Mesothelial cell of epicardium (in vitro differentiated cells): ENCODE measurements around the gene ACADL. TPM values are rescaled to one million over a fixed set of nuclear protein-coding genes. Genes with fewer than 3 reads are reported as not detected.

Experiments used
- DNase-seq, 2 experiments: peaks; one replicate each; pipeline ENCODE4 v3.0.0; 2021; ENCODE audit warnings: low spot score in 2 of 2; ENCODE audit not compliant: unreplicated experiment in 2 of 2
- H3K27ac Mint-ChIP-seq: 2 replicates; pipeline ENCODE4 v1.8.0; 2021; ENCODE audit warnings: mixed read lengths
- H3K27me3 Mint-ChIP-seq: 2 replicates; pipeline ENCODE4 v1.8.0; 2021; ENCODE audit warnings: low read depth, mixed read lengths
- H3K36me3 Mint-ChIP-seq: 2 replicates; pipeline ENCODE4 v1.8.0; 2021; ENCODE audit warnings: mixed read lengths
- H3K4me1 Mint-ChIP-seq: 2 replicates; pipeline ENCODE4 v1.8.0; 2021; ENCODE audit warnings: mixed read lengths
- H3K4me3 Mint-ChIP-seq: 2 replicates; pipeline ENCODE4 v1.8.0; 2021; ENCODE audit warnings: mild to moderate bottlenecking, moderate library complexity, mixed read lengths
- H3K9me3 Mint-ChIP-seq: 2 replicates; pipeline ENCODE4 v1.8.0; 2021; ENCODE audit warnings: mixed read lengths
- total RNA-seq: library from RNA; stranded (reverse); gene quantifications from 3 replicates; pipeline ENCODE4 v1.2.1, GENCODE V29; 2021
- TF ChIP-seq, protein P1 (sequence below): fragments of 200-600 bp; sonication (generic); IDR thresholded peaks from one replicate; pipeline ENCODE4 v1.5.0; 2021; ENCODE audit warnings: antibody characterized with exemption; ENCODE audit not compliant: unreplicated experiment

The ACADL gene
- total RNA-seq, 1 donor from 2014 or later: 13.2 TPM

DNA sequence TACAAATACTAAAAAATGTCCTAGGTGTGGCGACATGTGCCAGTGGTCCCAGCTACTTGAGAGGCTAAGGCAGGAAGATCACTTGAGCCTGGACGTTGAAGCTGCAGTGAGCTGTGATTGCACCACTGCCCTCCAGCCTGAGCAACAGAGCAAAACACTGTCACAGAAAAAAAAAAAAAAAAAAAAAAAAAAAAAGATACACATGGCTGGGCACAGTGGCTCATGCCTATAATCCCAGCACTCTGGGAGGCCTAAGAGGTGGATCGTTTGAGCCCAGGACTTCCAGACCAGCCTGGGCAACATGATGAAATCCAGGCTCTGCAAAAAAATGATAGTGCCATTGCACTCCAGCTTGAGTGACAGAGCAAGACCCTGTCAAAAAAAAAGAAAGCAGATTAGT lies 67.7 kb downstream of the ACADL start:
- no peaks in the 10 kb centered on the region for H3K9me3 Mint-ChIP-seq
- H3K27me3 Mint-ChIP-seq: no peaks in the 10 kb centered on the region
- H3K36me3 Mint-ChIP-seq: peaks cover 23% of the 10 kb centered on the region
- TF ChIP-seq, protein P1, sequence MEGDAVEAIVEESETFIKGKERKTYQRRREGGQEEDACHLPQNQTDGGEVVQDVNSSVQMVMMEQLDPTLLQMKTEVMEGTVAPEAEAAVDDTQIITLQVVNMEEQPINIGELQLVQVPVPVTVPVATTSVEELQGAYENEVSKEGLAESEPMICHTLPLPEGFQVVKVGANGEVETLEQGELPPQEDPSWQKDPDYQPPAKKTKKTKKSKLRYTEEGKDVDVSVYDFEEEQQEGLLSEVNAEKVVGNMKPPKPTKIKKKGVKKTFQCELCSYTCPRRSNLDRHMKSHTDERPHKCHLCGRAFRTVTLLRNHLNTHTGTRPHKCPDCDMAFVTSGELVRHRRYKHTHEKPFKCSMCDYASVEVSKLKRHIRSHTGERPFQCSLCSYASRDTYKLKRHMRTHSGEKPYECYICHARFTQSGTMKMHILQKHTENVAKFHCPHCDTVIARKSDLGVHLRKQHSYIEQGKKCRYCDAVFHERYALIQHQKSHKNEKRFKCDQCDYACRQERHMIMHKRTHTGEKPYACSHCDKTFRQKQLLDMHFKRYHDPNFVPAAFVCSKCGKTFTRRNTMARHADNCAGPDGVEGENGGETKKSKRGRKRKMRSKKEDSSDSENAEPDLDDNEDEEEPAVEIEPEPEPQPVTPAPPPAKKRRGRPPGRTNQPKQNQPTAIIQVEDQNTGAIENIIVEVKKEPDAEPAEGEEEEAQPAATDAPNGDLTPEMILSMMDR: no peak
- no peaks in the 10 kb centered on the region for H3K4me1 Mint-ChIP-seq
- H3K27ac Mint-ChIP-seq: no peak overlapping the region
- no peak overlapping the region for H3K4me3 Mint-ChIP-seq
- DNase-seq: no peak

DNA sequence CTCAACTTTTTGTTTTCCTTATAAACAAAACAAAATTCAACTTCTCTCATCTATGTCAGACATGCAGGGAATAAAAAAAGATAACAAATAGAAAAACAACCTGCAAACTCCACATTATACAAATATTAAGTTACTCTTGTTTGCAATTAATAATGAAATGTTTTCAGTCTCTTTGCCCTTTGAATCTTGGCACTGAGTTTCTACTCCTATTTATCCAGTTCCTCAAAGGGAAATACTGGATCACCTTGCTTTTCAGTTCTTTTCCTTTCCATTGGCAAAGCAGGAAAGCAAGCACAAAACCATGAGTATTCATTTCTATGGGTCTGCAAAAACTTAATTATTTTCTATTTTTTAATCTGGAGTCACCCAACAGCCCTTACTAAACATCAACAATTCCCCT lies 77.6 kb downstream of the ACADL start:
- no peaks in the 10 kb centered on the region for H3K27me3 Mint-ChIP-seq
- H3K4me1 Mint-ChIP-seq: no peaks in the 10 kb centered on the region
- H3K4me3 Mint-ChIP-seq: no peak overlapping the region
- no peak overlapping the region for H3K27ac Mint-ChIP-seq
- DNase-seq: no peak
- TF ChIP-seq, protein P1: no peak
- H3K36me3 Mint-ChIP-seq: peaks cover 47% of the 10 kb centered on the region
- H3K9me3 Mint-ChIP-seq: peaks cover 41% of the 10 kb centered on the region

Other genes with a start within 250 kb of the ACADL start
- gene RPE, start 222.8 kb downstream of the ACADL start, total RNA-seq: 42.8 to 51.3 TPM (median 47.7 TPM) in 3 replicates
- gene KANSL1L, start 54.0 kb downstream of the ACADL start, total RNA-seq: 24.4 to 28.0 TPM (median 25.9 TPM) in 3 replicates
- 0.36 to 0.69 TPM (median 0.36 TPM) in 3 replicates for gene MYL1, start 89.7 kb upstream of the ACADL start, total RNA-seq